Chondrocyte (in vitro differentiated cells): Measurements from ENCODE around the gene TWIST1. TPM values are rescaled to one million over a fixed set of nuclear protein-coding genes. Genes with fewer than 3 reads are reported as not detected.

Source experiments
- DNase-seq: peaks from one replicate; pipeline ENCODE4 v3.0.0; 2021; ENCODE audit warnings: mixed read lengths, low spot score
- H3K27ac Mint-ChIP-seq: one replicate; pipeline ENCODE4 v1.8.0; 2021; ENCODE audit warnings: mild to moderate bottlenecking, moderate library complexity, mixed read lengths; ENCODE audit not compliant: unreplicated experiment
- H3K27me3 Mint-ChIP-seq: 2 replicates; pipeline ENCODE4 v1.8.0; 2021; ENCODE audit warnings: low read depth, mixed read lengths
- H3K36me3 Mint-ChIP-seq: 2 replicates; pipeline ENCODE4 v1.8.0; 2021; ENCODE audit warnings: low read depth, mixed read lengths
- H3K4me1 Mint-ChIP-seq: 2 replicates; pipeline ENCODE4 v1.8.0; 2021; ENCODE audit warnings: low read depth, mild to moderate bottlenecking, mixed read lengths
- H3K4me3 Mint-ChIP-seq: one replicate; pipeline ENCODE4 v1.8.0; 2021; ENCODE audit warnings: mild to moderate bottlenecking, moderate library complexity, mixed read lengths; ENCODE audit not compliant: unreplicated experiment
- H3K9me3 Mint-ChIP-seq: 2 replicates; pipeline ENCODE4 v1.8.0; 2021; ENCODE audit warnings: low read depth, mixed read lengths
- CTCF ChIP-seq: fragments of 200-600 bp; sonication (generic); IDR thresholded peaks from 2 replicates; pipeline ENCODE4 v1.5.0; 2021; ENCODE audit warnings: antibody characterized with exemption, mild to moderate bottlenecking, moderate library complexity
- total RNA-seq: library from RNA; stranded (reverse); gene quantifications from 3 replicates; pipeline ENCODE4 v1.2.1, GENCODE V29; 2021

Gene TWIST1
- total RNA-seq, 1 donor from 2014 or later, result 26.9 TPM

GRCh38 chr7:19098510-19098909 is 18.9 kb downstream of the TWIST1 start:
- Mint-ChIP-seq H3K9me3 (no peaks in the 10 kb centered on the region), H3K36me3 (no peaks in the 10 kb centered on the region), H3K27me3 (no peaks in the 10 kb centered on the region), H3K4me1 (peaks cover 10% of the 10 kb centered on the region), H3K4me3 (no peak overlapping the region), H3K27ac (no peak overlapping the region)
- no peak for DNase-seq
- TF ChIP-seq CTCF, result no peak

GRCh38 chr7:19097165-19098055 is 20.0 kb downstream of the TWIST1 start:
- Mint-ChIP-seq H3K9me3 (no peaks in the 10 kb centered on the region), H3K4me1 (peaks cover 10% of the 10 kb centered on the region), H3K27me3 (no peaks in the 10 kb centered on the region), H3K27ac (no peak overlapping the region), H3K36me3 (no peaks in the 10 kb centered on the region), H3K4me3 (no peak overlapping the region)
- no peak for TF ChIP-seq CTCF
- no peak for DNase-seq

GRCh38 chr7:19095353-19095860 is 22.0 kb downstream of the TWIST1 start:
- H3K4me1 Mint-ChIP-seq, result peaks cover 7% of the 10 kb centered on the region
- H3K36me3 Mint-ChIP-seq, result no peaks in the 10 kb centered on the region
- H3K27me3 Mint-ChIP-seq, result no peaks in the 10 kb centered on the region
- no peak overlapping the region for H3K27ac Mint-ChIP-seq
- DNase-seq, result no peak
- no peak overlapping the region for H3K4me3 Mint-ChIP-seq
- TF ChIP-seq CTCF, result no peak
- H3K9me3 Mint-ChIP-seq, result no peaks in the 10 kb centered on the region

DNA sequence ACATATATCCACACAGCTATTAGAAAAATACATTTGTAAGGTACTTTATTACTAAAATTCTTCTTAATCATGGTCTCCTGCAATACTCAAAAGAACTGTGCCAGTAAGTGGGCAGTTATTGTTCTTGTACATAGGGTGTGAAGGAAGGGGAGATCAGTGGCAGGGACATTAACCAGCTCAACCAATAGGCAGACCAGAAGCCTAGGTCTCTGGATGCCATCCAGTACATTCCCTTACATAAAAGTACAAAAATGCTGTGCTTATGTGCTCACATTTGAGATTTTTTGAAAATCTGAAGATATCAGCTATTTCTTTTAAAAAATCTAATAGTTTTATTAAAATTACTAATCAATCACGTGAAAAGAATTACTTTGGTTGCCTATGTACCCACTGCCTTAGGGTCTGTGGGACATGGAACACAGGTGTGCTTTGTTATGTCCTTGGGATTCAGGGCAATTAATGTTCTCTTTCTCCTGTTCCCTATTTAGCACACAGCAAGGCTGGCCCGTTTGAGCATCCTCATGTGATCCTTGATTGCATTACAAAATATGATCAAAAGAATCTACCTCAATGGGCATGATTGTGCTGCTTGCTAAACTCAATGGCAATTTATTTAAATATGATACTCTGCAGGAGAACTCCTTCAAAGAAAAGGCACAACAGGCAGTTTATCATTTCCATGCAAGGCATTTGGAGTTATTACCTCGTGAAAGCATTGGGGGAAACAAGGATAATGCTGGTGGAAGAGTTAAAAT is 22.7 kb downstream of the TWIST1 start:
- H3K27me3 Mint-ChIP-seq, result no peaks in the 10 kb centered on the region
- H3K9me3 Mint-ChIP-seq, result no peaks in the 10 kb centered on the region
- DNase-seq, result no peak
- no peak for TF ChIP-seq CTCF
- H3K27ac Mint-ChIP-seq, result no peak overlapping the region
- H3K4me1 Mint-ChIP-seq, result peaks cover 7% of the 10 kb centered on the region
- no peaks in the 10 kb centered on the region for H3K36me3 Mint-ChIP-seq
- no peak overlapping the region for H3K4me3 Mint-ChIP-seq

DNA sequence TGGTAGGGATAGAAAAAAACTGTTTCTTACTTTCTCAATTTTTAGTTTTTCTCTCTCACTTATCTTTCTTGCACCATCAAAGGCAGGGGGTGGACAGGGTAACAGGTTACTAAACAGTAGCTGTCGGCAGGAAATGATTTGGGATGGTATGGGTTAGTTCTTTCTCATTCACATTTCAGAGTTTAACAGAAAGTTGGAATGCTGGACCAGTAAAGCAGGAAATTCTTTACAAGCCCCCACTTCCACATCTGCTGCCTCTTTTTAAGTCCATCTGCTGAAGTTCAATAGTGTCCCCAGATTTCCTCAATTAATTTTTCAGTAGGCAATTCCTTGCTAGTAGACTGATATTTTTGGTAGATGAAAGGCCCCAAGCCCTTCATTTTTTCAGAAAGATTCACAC is 23.3 kb downstream of the TWIST1 start:
- Mint-ChIP-seq H3K9me3 (no peaks in the 10 kb centered on the region), H3K4me1 (peaks cover 7% of the 10 kb centered on the region), H3K27ac (no peak overlapping the region), H3K4me3 (no peak overlapping the region), H3K36me3 (no peaks in the 10 kb centered on the region), H3K27me3 (no peaks in the 10 kb centered on the region)
- no peak for TF ChIP-seq CTCF
- no peak for DNase-seq
